ENCODE measurements around the gene SDF2. TPM values are rescaled to one million over a fixed set of nuclear protein-coding genes. Genes with fewer than 3 reads are reported as not detected.

The SDF2 gene
- total RNA-seq, 1 donor from 2014 or later: 49.2 TPM

DNA sequence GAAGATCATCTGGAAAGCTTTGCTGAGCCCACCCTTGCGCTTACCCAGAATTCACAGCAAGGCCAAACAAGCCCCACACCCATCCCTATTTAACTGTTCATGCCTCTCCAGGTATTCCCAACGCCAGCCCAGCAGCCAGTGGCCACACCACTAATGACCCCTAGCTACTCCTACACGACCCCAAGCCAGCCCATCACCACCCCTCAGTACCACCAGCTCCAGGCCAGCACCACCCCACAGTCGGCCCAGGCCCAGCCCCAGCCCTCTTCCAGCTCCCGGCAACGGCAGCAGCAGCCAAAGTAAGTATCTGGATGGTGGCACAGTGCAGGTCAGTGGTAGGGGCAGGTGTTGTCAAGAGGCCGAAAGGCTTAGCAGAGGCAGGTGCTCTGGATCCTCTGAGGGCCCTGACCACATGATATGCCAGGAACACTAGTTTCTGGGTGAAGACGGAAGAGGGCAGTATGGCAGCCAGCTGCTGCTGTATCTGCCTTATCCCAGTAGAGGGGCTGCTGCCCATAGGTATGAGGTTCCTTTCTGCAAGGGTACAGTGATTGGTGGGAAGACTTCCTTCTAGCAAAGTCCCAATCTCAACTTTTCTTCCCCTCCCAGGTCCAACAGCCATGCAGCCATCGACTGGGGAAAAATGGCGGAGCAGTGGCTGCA is 39.3 kb upstream of the SDF2 start:
- Mint-ChIP-seq H3K36me3 (ENCODE audit: low read depth) (peaks cover 66% of the 10 kb centered on the region), H3K27ac (no peak overlapping the region), H3K27me3 (ENCODE audit: low read depth) (no peaks in the 10 kb centered on the region), H3K4me3 (ENCODE audit: low read depth) (no peak overlapping the region), H3K4me1 (ENCODE audit: low read depth) (no peaks in the 10 kb centered on the region), H3K9me3 (no peaks in the 10 kb centered on the region)
- intact Hi-C loops (cut with micrococcal nuclease): no loop called here
- no peak for DNase-seq (ENCODE audit: low spot score)

DNA sequence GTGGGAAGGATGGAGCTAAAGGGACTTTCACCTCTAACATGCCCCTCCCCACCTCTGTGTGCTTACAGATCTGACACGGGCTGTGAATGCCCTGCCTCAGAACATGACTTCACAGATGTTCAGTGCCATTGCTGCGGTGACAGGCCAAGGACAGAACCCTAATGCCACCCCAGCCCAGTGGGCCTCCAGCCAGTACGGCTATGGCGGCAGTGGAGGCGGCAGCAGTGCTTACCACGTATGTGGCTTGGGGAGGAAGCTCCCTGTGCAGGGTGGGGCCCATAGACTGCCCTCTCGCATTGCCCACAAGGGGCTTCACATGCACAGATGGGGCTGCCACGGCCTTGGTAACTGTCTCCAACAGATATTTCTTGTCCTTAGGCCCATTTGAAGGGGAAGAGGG is 38.6 kb upstream of the SDF2 start:
- DNase-seq (ENCODE audit: low spot score): no peak
- no peaks in the 10 kb centered on the region for H3K9me3 Mint-ChIP-seq
- no peak overlapping the region for H3K4me3 Mint-ChIP-seq (ENCODE audit: low read depth)
- intact Hi-C loops (cut with micrococcal nuclease): no loop called here
- H3K36me3 Mint-ChIP-seq (ENCODE audit: low read depth): peaks cover 71% of the 10 kb centered on the region
- no peaks in the 10 kb centered on the region for H3K27me3 Mint-ChIP-seq (ENCODE audit: low read depth)
- no peak overlapping the region for H3K27ac Mint-ChIP-seq
- no peaks in the 10 kb centered on the region for H3K4me1 Mint-ChIP-seq (ENCODE audit: low read depth)

DNA sequence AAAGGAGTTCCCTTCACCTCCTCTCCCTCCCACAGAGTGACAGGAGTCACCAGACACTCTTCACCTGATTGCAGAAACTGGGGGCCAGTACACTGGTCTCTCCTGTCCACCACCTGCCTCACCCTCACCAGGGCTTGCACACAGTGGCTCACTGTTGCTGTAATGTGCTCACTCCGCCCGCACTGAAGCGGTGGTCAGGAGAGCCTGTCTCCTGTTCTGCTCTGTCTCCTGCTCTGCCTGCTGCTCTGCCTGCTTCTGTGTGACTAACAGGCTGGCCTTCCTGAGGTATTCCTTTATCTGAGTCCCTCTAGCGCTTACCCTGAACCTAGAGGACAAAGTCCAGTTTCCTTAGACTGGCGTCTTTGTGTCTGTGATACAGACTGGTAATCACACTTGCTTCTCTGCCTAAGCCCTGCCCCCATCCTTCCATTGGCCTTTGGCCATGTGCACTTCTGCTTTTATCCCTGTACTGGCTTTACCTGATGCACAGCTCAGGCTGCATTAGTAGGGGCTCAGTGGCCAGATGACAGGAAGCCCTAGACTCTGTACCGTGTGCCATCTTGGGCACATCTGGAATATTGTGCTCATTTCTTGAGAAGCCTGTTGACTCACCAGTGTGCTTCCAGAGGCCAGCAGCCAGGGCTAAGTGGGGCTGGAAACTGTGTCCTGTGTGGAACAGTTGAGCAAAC is 36.7 kb upstream of the SDF2 start:
- intact Hi-C loops (cut with micrococcal nuclease): no loop called here

DNA sequence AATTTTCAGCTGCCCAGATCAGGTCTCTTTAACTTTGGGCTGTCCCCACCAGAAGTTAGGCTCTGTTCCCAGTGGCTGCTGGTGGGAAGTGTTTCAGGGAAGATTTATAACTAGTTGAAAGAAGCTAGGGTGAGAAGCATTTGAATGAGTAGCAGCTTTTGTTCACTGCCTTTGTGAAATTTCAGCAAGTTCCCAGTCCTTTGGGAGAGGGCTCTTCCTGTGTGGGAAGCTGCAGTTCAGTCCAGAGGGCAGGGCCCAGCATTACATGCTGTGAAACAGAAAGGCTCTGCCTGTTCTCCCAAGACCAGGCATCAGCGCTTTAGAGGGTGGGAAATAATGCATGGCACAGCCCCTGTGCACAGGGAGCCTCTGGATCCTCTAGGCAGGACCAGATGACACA is 32.2 kb upstream of the SDF2 start:
- intact Hi-C loops (cut with micrococcal nuclease): no loop called here
- no peak overlapping the region for H3K4me3 Mint-ChIP-seq (ENCODE audit: low read depth)
- no peak for DNase-seq (ENCODE audit: low spot score)
- H3K36me3 Mint-ChIP-seq (ENCODE audit: low read depth): peaks cover 77% of the 10 kb centered on the region
- no peaks in the 10 kb centered on the region for H3K9me3 Mint-ChIP-seq
- H3K27me3 Mint-ChIP-seq (ENCODE audit: low read depth): no peaks in the 10 kb centered on the region
- no peaks in the 10 kb centered on the region for H3K4me1 Mint-ChIP-seq (ENCODE audit: low read depth)
- no peak overlapping the region for H3K27ac Mint-ChIP-seq

More for the DNA sequence above, 36.7 kb upstream of the SDF2 start:
- H3K27me3 Mint-ChIP-seq (ENCODE audit: low read depth): no peaks in the 10 kb centered on the region
- H3K9me3 Mint-ChIP-seq: no peaks in the 10 kb centered on the region
- H3K27ac Mint-ChIP-seq: no peak overlapping the region
- no peaks in the 10 kb centered on the region for H3K4me1 Mint-ChIP-seq (ENCODE audit: low read depth)
- no peak overlapping the region for H3K4me3 Mint-ChIP-seq (ENCODE audit: low read depth)
- DNase-seq (ENCODE audit: low spot score): no peak
- peaks cover 78% of the 10 kb centered on the region for H3K36me3 Mint-ChIP-seq (ENCODE audit: low read depth)

DNA sequence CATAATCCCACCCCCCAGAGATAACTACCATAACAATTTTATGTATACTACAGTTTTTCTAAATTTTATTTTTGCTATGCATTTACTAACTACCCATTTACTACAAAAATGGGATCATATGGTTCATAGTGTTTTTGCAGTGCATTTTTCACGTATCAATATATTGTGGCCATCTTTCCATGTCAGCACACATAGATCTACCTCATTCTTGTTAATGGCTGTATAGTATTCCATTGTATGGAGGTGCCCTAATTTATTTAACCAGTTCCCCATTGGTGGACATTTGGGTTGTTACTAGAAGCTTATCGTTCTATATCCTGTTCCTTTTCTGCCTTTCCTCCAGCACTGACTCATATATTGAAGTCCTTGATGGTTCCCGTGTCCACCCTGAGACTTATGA is 27.3 kb upstream of the SDF2 start:
- no peak for DNase-seq (ENCODE audit: low spot score)
- no peak overlapping the region for H3K27ac Mint-ChIP-seq
- H3K4me1 Mint-ChIP-seq (ENCODE audit: low read depth): no peaks in the 10 kb centered on the region
- H3K27me3 Mint-ChIP-seq (ENCODE audit: low read depth): no peaks in the 10 kb centered on the region
- peaks cover 83% of the 10 kb centered on the region for H3K36me3 Mint-ChIP-seq (ENCODE audit: low read depth)
- no peak overlapping the region for H3K4me3 Mint-ChIP-seq (ENCODE audit: low read depth)
- intact Hi-C loops (cut with micrococcal nuclease): no loop called here
- no peaks in the 10 kb centered on the region for H3K9me3 Mint-ChIP-seq

DNA sequence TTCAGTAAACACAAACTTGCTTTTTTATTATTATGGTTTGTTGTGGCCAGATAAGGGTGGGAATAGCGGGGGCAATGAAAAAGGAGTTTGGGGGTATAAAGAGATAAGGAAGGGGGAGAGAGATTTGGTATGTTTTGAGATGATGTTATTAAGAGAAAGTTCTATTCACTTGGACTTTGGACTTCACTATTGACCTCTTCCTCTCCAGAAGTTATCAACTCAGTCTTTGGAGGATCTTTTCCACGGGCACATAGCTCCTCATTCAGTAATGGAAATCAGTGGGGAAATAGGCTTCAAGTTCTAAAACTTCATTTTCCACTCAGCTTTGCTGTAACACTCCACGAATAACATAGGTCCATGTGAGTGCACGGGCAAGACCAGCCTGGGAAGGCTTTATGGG is 26.8 kb upstream of the SDF2 start:
- Mint-ChIP-seq H3K36me3 (ENCODE audit: low read depth) (peaks cover 81% of the 10 kb centered on the region), H3K4me3 (ENCODE audit: low read depth) (no peak overlapping the region), H3K9me3 (no peaks in the 10 kb centered on the region), H3K27ac (no peak overlapping the region), H3K4me1 (ENCODE audit: low read depth) (no peaks in the 10 kb centered on the region), H3K27me3 (ENCODE audit: low read depth) (no peaks in the 10 kb centered on the region)
- intact Hi-C loops (cut with micrococcal nuclease): no loop called here
- DNase-seq (ENCODE audit: low spot score): no peak

DNA sequence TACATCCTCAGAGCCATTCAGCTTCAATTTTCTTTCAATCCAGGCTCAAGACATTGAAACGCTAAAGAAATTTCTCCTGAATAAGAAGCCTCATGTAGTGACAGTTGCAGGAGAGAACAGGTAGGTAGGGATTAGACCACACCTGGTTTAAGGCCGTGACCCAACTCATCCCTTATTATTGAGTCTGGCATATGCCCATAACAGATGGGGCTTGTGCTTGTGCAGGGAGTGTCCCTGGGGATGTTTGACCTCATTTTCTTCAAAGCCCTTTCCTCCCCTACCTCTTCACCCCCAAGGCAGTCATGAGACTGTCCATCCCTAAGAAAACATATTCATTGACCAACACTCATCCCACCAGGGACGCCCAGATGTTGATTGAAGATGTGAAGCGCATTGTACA is 24.6 kb upstream of the SDF2 start:
- no peaks in the 10 kb centered on the region for H3K27me3 Mint-ChIP-seq (ENCODE audit: low read depth)
- intact Hi-C loops (cut with micrococcal nuclease): no loop called here
- no peaks in the 10 kb centered on the region for H3K4me1 Mint-ChIP-seq (ENCODE audit: low read depth)
- no peak for DNase-seq (ENCODE audit: low spot score)
- no peak overlapping the region for H3K4me3 Mint-ChIP-seq (ENCODE audit: low read depth)
- no peaks in the 10 kb centered on the region for H3K9me3 Mint-ChIP-seq
- no peak overlapping the region for H3K27ac Mint-ChIP-seq
- H3K36me3 Mint-ChIP-seq (ENCODE audit: low read depth): peaks cover 88% of the 10 kb centered on the region

DNA sequence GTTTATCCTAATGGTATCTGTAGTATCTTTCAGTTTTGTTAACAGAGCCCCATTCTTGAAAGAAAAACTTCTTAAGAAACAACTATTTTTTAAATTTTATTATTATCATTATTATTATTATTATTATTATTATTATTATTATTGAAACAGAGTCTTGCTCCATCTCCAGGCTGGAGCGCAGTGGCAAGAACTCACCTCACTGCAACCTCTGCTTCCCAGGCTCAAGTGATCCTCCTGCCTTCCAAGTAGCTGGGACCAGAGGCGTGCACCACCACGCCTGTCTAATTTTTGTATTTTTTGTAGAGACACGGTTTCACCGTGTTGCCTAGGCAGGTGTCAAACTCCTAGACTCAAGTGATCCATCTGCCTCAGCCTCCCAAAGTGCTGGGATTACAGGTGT is 23.7 kb upstream of the SDF2 start:
- peaks cover 90% of the 10 kb centered on the region for H3K36me3 Mint-ChIP-seq (ENCODE audit: low read depth)
- H3K9me3 Mint-ChIP-seq: no peaks in the 10 kb centered on the region
- intact Hi-C loops (cut with micrococcal nuclease): no loop called here
- H3K4me1 Mint-ChIP-seq (ENCODE audit: low read depth): no peaks in the 10 kb centered on the region
- H3K4me3 Mint-ChIP-seq (ENCODE audit: low read depth): no peak overlapping the region
- no peaks in the 10 kb centered on the region for H3K27me3 Mint-ChIP-seq (ENCODE audit: low read depth)
- no peak for DNase-seq (ENCODE audit: low spot score)
- no peak overlapping the region for H3K27ac Mint-ChIP-seq

DNA sequence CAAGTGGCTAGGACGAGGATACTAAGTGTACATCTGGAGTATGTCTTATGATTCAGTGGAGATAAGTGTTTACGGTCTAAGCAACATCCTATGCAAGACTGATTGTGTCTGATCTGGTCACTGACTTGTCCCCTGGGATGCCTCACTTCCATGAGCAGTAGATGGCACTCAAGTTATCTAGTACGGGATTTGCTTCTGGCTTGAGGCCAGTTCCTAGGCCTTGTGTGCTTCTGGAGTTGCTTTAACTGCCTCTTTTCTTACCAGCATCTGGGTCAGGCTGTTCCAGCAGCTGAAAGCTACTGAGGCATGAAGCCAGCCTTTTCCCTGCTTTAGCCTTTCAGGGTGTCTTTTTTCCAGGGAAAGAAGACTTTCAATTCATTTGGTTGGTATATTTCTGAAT is 23.3 kb upstream of the SDF2 start:
- intact Hi-C loops (cut with micrococcal nuclease): no loop called here
- H3K9me3 Mint-ChIP-seq: no peaks in the 10 kb centered on the region
- peaks cover 87% of the 10 kb centered on the region for H3K36me3 Mint-ChIP-seq (ENCODE audit: low read depth)
- H3K27ac Mint-ChIP-seq: no peak overlapping the region
- H3K27me3 Mint-ChIP-seq (ENCODE audit: low read depth): no peaks in the 10 kb centered on the region
- H3K4me1 Mint-ChIP-seq (ENCODE audit: low read depth): no peaks in the 10 kb centered on the region
- H3K4me3 Mint-ChIP-seq (ENCODE audit: low read depth): no peak overlapping the region
- DNase-seq (ENCODE audit: low spot score): no peak

DNA sequence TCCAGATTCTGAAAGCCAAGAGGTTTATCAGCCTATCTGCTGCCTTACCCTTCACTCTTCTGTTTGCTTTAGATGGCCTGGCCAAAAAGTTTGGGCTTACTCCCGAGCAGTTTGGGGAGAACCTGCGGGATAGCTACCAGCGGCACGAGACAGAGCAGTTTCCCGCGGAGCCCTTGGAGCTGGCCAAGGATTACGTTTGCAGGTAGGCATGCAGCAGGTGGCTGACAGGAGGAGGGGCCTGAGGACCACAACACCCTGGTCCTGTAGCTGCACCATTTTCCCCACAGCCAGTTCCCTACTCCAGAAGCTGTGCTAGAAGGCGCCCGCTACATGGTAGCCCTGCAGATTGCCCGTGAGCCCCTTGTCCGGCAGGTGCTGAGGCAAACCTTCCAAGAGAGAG is 20.9 kb upstream of the SDF2 start:
- intact Hi-C loops (cut with micrococcal nuclease): no loop called here

DNA sequence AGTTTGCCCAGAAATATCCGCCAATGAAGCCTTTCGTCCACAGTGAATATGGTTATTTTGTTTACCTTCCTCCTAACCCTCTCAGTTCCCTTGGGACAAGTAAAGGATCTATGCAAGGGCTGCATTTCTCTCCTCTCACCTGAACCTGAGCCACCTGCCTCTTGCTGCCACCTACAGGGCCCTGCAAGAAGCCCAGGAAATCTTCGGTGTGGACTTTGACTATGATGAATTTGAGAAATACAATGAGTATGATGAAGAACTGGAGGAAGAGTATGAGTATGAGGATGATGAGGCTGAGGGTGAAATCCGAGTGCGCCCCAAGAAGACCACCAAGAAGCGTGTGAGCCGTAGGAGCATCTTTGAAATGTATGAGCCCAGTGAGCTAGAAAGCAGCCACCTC is 14.3 kb upstream of the SDF2 start:
- Mint-ChIP-seq H3K9me3 (no peaks in the 10 kb centered on the region), H3K36me3 (ENCODE audit: low read depth) (peaks cover 75% of the 10 kb centered on the region), H3K4me1 (ENCODE audit: low read depth) (no peaks in the 10 kb centered on the region), H3K27ac (no peak overlapping the region), H3K27me3 (ENCODE audit: low read depth) (no peaks in the 10 kb centered on the region), H3K4me3 (ENCODE audit: low read depth) (no peak overlapping the region)
- DNase-seq (ENCODE audit: low spot score): no peak
- intact Hi-C loops (cut with micrococcal nuclease): loop anchor here (1.0 kb wide), 1 partner anchor 29 kb away; no protein-coding TSS in a partner anchor

More for the DNA sequence above, 20.9 kb upstream of the SDF2 start:
- Mint-ChIP-seq H3K36me3 (ENCODE audit: low read depth) (peaks cover 77% of the 10 kb centered on the region), H3K27ac (no peak overlapping the region), H3K27me3 (ENCODE audit: low read depth) (no peaks in the 10 kb centered on the region), H3K4me1 (ENCODE audit: low read depth) (no peaks in the 10 kb centered on the region), H3K9me3 (no peaks in the 10 kb centered on the region), H3K4me3 (ENCODE audit: low read depth) (no peak overlapping the region)
- DNase-seq (ENCODE audit: low spot score): no peak

DNA sequence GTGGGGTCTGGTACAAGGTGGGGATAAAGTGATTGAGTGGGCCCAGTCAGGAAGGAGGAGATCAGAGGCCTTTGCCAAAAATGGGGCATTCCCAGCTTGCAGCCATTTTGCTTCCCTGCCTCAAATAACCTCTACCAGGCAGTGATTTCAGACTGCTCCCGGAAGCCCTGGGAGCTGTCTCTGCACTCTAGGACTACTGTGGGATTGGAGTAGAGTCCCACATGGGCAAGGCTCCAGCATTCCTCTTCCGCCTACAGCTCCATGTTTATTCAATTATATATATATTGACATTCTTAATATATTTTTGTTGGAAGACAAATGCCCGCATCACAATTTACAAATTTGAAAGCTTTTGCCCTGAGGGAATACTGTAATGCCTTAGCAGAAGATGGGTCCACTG is 13.8 kb upstream of the SDF2 start:
- no peak for DNase-seq (ENCODE audit: low spot score)
- Mint-ChIP-seq H3K27ac (no peak overlapping the region), H3K9me3 (no peaks in the 10 kb centered on the region), H3K4me3 (ENCODE audit: low read depth) (no peak overlapping the region), H3K27me3 (ENCODE audit: low read depth) (no peaks in the 10 kb centered on the region), H3K36me3 (ENCODE audit: low read depth) (peaks cover 74% of the 10 kb centered on the region), H3K4me1 (ENCODE audit: low read depth) (no peaks in the 10 kb centered on the region)
- intact Hi-C loops (cut with micrococcal nuclease): no loop called here

DNA sequence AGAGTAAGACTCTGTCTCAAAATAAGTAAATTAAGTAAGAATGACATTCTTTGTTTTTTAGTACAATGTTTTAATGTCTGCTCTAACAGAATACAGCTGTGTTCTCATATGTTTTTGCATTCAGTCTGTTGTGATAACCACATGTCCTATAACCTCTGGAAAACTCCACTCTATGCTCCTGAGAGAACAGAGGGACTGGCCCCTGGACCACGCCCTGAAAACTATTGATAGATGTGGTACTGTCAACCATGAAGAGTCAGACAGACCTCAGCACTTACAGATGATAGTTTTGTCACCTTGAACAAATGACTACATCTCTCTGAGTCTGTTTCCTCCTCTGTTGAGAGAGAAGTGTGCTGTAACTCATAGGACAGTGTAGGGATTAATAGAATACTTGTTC is 8.2 kb upstream of the SDF2 start:
- H3K4me1 Mint-ChIP-seq (ENCODE audit: low read depth): peaks cover 8% of the 10 kb centered on the region
- no peaks in the 10 kb centered on the region for H3K9me3 Mint-ChIP-seq
- H3K4me3 Mint-ChIP-seq (ENCODE audit: low read depth): no peak overlapping the region
- no peak for DNase-seq (ENCODE audit: low spot score)
- H3K27me3 Mint-ChIP-seq (ENCODE audit: low read depth): no peaks in the 10 kb centered on the region
- H3K36me3 Mint-ChIP-seq (ENCODE audit: low read depth): peaks cover 67% of the 10 kb centered on the region
- intact Hi-C loops (cut with micrococcal nuclease): loop anchor here (5.0 kb wide), 1 partner anchor 48 kb away; no protein-coding TSS in a partner anchor
- H3K27ac Mint-ChIP-seq: no peak overlapping the region

Measured in activated T-helper 2 cell treated with anti-CD3 and anti-CD28 coated beads, Interferon-gamma antibody, Interleukin-2, Interleukin-4, amounts not matched to agents 10 μg/mL and 5 μg/mL and 100 μg/mL, durations not matched to agents 14 hours and 24 hours and 36 hours (primary cell).